Astrocyte (in vitro differentiated cells and primary cell): ENCODE measurements around the gene SH2D6. TPM values are rescaled to one million over a fixed set of nuclear protein-coding genes. Genes with fewer than 3 reads are reported as not detected.

Source experiments
- DNase-seq: peaks from one replicate; pipeline ENCODE4 v3.0.0-alpha.2; 2010; ENCODE audit warnings: low read depth
- FAIRE-seq: peaks from 2 replicates; lab custom pipeline; 2011; peaks lifted over from hg19 to GRCh38; lab: Jason Lieb, UNC
- H2AFZ ChIP-seq: 2 replicates; pipeline ENCODE4 v1.6.0; 2012; ENCODE audit warnings: low read depth, low read length, inconsistent platforms
- H3K27ac ChIP-seq: 2 replicates; pipeline ENCODE4 v1.5.1; 2011; ENCODE audit warnings: low read depth, low read length, inconsistent platforms
- H3K27me3 ChIP-seq: 2 replicates; pipeline ENCODE4 v1.6.0; 2011; ENCODE audit warnings: low read length, inconsistent platforms; ENCODE audit not compliant: insufficient read depth
- H3K36me3 ChIP-seq: 2 replicates; pipeline ENCODE4 v1.5.1; 2011; ENCODE audit warnings: low read length, inconsistent platforms; ENCODE audit not compliant: insufficient read depth
- H3K4me1 ChIP-seq: 2 replicates; pipeline ENCODE4 v1.5.1; 2011; ENCODE audit warnings: low read length, inconsistent platforms; ENCODE audit not compliant: insufficient read depth
- H3K4me2 ChIP-seq: 2 replicates; pipeline ENCODE4 v1.6.0; 2012; ENCODE audit warnings: low read length, inconsistent platforms
- H3K4me3 ChIP-seq: 2 replicates; pipeline ENCODE4 v1.5.1; 2011; ENCODE audit warnings: low read depth, mild to moderate bottlenecking, low read length, inconsistent platforms; ENCODE audit not compliant: insufficient read depth
- H3K79me2 ChIP-seq: 2 replicates; pipeline ENCODE4 v1.6.0; 2012; ENCODE audit warnings: mild to moderate bottlenecking, low read length, inconsistent platforms; ENCODE audit not compliant: insufficient read depth
- H3K9ac ChIP-seq: 2 replicates; pipeline ENCODE4 v1.6.0; 2012; ENCODE audit warnings: mild to moderate bottlenecking, low read length, inconsistent platforms
- H3K9me3 ChIP-seq: 2 replicates; pipeline ENCODE4 v1.5.1; 2012; ENCODE audit warnings: low read depth, mild to moderate bottlenecking, low read length, inconsistent platforms; ENCODE audit not compliant: insufficient read depth
- H4K20me1 ChIP-seq: 2 replicates; pipeline ENCODE4 v1.6.0; 2012; ENCODE audit warnings: low read length, inconsistent platforms; ENCODE audit not compliant: insufficient read depth
- H3K27ac Mint-ChIP-seq: one replicate; pipeline ENCODE4 v1.8.0; 2021; ENCODE audit warnings: mild to moderate bottlenecking, mixed read lengths; ENCODE audit not compliant: unreplicated experiment
- H3K27me3 Mint-ChIP-seq: one replicate; pipeline ENCODE4 v1.8.0; 2021; ENCODE audit warnings: low read depth, mixed read lengths; ENCODE audit not compliant: unreplicated experiment
- H3K36me3 Mint-ChIP-seq: one replicate; pipeline ENCODE4 v1.8.0; 2021; ENCODE audit warnings: low read depth, mixed read lengths; ENCODE audit not compliant: unreplicated experiment
- H3K4me1 Mint-ChIP-seq: one replicate; pipeline ENCODE4 v1.8.0; 2021; ENCODE audit warnings: low read depth, mixed read lengths; ENCODE audit not compliant: unreplicated experiment
- H3K4me3 Mint-ChIP-seq: one replicate; pipeline ENCODE4 v1.8.0; 2021; ENCODE audit warnings: mild to moderate bottlenecking, moderate library complexity, mixed read lengths; ENCODE audit not compliant: unreplicated experiment
- H3K9me3 Mint-ChIP-seq: one replicate; pipeline ENCODE4 v1.8.0; 2021; ENCODE audit warnings: mild to moderate bottlenecking, mixed read lengths; ENCODE audit not compliant: unreplicated experiment
- EZH2 ChIP-seq: IDR thresholded peaks from 2 replicates; pipeline ENCODE4 v1.6.1; 2012; ENCODE audit warnings: mild to moderate bottlenecking, low read length, inconsistent platforms; ENCODE audit not compliant: insufficient read depth
- total RNA-seq: library from RNA; stranded (reverse); gene quantifications from 2 replicates; pipeline ENCODE4 v1.2.1, GENCODE V29; 2021
- TF ChIP-seq, protein P1 (sequence below): IDR thresholded peaks from 2 replicates; pipeline ENCODE4 v1.5.1; 2011; ENCODE audit warnings: low read depth, mild to moderate bottlenecking, inconsistent platforms, low read length, moderate library complexity; ENCODE audit not compliant: insufficient read depth

The SH2D6 gene
- total RNA-seq, 1 donor from 2014 or later = 0.64 TPM

- Histone ChIP-seq H3K9ac (no peak overlapping the region), H3K79me2 (peaks cover 49% of the 10 kb centered on the region), H3K4me2 (peak overlapping the region; percentile 40), H3K9me3 (no peaks in the 10 kb centered on the region), H2AFZ (no peak overlapping the region), H4K20me1 (peaks cover 22% of the 10 kb centered on the region), H3K36me3 (no peaks in the 10 kb centered on the region), H3K4me1 (peaks cover 16% of the 10 kb centered on the region), H3K4me3 (no peak overlapping the region), H3K27ac (no peak overlapping the region), H3K27me3 (no peaks in the 10 kb centered on the region)
- Mint-ChIP-seq H3K9me3 (no peaks in the 10 kb centered on the region), H3K27me3 (no peaks in the 10 kb centered on the region), H3K4me3 (no peak overlapping the region), H3K27ac (no peak overlapping the region), H3K36me3 (no peaks in the 10 kb centered on the region), H3K4me1 (peaks cover 3% of the 10 kb centered on the region)
- DNase-seq = no peak
- FAIRE-seq = no peak
- TF ChIP-seq, protein P1, sequence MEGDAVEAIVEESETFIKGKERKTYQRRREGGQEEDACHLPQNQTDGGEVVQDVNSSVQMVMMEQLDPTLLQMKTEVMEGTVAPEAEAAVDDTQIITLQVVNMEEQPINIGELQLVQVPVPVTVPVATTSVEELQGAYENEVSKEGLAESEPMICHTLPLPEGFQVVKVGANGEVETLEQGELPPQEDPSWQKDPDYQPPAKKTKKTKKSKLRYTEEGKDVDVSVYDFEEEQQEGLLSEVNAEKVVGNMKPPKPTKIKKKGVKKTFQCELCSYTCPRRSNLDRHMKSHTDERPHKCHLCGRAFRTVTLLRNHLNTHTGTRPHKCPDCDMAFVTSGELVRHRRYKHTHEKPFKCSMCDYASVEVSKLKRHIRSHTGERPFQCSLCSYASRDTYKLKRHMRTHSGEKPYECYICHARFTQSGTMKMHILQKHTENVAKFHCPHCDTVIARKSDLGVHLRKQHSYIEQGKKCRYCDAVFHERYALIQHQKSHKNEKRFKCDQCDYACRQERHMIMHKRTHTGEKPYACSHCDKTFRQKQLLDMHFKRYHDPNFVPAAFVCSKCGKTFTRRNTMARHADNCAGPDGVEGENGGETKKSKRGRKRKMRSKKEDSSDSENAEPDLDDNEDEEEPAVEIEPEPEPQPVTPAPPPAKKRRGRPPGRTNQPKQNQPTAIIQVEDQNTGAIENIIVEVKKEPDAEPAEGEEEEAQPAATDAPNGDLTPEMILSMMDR = no peak
- TF ChIP-seq EZH2 = no peak
Measured at GRCh38 chr2:85410584-85411404, 7.7 kb upstream of the SH2D6 start.

GRCh38 chr2:85411405-85411748 lies 7.1 kb upstream of the SH2D6 start:
- TF ChIP-seq, protein P1 = no peak
- no peak for TF ChIP-seq EZH2
- Histone ChIP-seq H3K36me3 (no peaks in the 10 kb centered on the region), H3K79me2 (peaks cover 49% of the 10 kb centered on the region), H3K9me3 (no peaks in the 10 kb centered on the region), H3K4me1 (peaks cover 14% of the 10 kb centered on the region), H3K4me2 (no peak overlapping the region), H3K9ac (no peak overlapping the region), H3K27me3 (no peaks in the 10 kb centered on the region), H4K20me1 (peaks cover 22% of the 10 kb centered on the region), H2AFZ (no peak overlapping the region), H3K4me3 (no peak overlapping the region), H3K27ac (no peak overlapping the region)
- Mint-ChIP-seq H3K36me3 (no peaks in the 10 kb centered on the region), H3K4me3 (no peak overlapping the region), H3K27ac (no peak overlapping the region), H3K4me1 (peaks cover 3% of the 10 kb centered on the region), H3K9me3 (no peaks in the 10 kb centered on the region), H3K27me3 (no peaks in the 10 kb centered on the region)
- DNase-seq (no peak), FAIRE-seq (no peak)
